ENCODE measurements around the gene CHPF.

The CHPF gene

DNA sequence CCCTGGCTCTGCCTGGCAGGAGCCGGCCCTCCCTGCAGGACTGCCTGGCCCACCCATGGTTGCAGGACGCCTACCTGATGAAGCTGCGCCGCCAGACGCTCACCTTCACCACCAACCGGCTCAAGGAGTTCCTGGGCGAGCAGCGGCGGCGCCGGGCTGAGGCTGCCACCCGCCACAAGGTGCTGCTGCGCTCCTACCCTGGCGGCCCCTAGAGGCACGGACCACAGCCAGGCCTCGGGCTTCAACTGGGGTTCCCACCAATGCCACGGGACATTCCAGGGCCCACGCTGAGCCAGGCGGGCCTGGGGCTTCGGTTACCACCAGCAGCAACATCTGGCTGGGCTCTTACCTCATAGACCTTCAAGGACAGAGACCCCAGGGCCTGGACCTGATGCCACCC is 51.0 kb downstream of the CHPF start:
- no peak for DNase-seq

GRCh38 chr2:219491278-219491963 is 52.2 kb downstream of the CHPF start:
- DNase-seq, result no peak

DNA sequence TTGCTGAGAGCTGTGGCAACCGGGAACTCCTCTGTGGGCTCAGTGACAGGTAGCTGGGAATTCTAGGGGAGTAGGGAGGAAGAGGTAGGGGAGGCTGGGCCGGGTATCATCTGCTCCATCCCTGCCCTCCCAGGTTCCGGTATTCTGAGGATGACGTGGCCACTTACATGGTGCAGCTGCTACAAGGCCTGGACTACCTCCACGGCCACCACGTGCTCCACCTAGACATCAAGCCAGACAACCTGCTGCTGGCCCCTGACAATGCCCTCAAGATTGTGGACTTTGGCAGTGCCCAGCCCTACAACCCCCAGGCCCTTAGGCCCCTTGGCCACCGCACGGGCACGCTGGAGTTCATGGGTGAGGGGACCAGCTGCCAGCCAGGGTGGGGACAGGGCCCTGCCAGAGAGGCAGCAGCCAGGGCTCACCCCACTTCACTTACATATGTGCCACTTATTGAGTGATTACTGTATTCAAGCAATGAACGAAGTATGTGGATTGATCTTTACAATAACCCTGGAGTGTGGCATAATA is 52.9 kb downstream of the CHPF start:
- no peak for DNase-seq

DNA sequence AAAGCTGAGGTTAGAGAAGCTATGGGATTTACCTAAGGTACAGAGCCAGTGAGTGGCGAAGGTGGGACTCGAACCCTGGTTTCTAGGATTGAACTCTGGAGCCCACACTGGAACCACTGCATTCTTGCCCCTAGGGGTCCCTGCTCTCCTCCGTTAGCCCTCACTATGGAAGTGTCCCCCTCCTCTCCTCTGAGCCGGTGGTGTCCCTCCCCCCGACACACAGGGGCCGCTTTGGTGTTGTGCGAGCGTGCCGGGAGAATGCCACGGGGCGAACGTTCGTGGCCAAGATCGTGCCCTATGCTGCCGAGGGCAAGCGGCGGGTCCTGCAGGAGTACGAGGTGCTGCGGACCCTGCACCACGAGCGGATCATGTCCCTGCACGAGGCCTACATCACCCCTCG is 53.4 kb downstream of the CHPF start:
- no peak for DNase-seq

GRCh38 chr2:219489315-219489714 is 54.3 kb downstream of the CHPF start:
- no peak for DNase-seq
